Measurements from ENCODE around the gene FAAH.
"Not testable (repeated sequence)": the region's sequence is repeated elsewhere in the genome, so short reads cannot be mapped to it uniquely, and the experiment has no call there.

The FAAH gene

DNA sequence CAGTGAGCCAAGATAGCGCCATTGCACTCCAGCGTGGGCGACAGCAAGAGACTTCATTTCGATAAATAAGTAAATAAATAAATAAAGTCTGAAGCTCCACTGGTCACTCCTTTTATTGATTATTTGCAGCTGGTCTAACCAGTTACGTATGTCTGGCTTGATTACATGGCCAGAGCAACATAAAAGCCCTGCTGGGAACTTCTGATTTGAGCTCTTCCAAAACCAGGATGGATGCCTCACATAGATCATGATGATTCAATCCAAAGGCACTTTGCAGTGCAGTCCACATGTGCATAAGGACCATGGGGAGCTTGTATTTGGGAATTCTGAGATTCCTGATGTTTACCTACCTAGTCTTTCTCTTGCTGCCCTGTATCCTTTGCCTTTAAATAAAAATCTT, 29.5 kb upstream of the FAAH start:
- no peak for DNase-seq (ENCODE audit: low read depth in 1 of 2, low spot score in 1 of 2)
- TF ChIP-seq, protein P1, sequence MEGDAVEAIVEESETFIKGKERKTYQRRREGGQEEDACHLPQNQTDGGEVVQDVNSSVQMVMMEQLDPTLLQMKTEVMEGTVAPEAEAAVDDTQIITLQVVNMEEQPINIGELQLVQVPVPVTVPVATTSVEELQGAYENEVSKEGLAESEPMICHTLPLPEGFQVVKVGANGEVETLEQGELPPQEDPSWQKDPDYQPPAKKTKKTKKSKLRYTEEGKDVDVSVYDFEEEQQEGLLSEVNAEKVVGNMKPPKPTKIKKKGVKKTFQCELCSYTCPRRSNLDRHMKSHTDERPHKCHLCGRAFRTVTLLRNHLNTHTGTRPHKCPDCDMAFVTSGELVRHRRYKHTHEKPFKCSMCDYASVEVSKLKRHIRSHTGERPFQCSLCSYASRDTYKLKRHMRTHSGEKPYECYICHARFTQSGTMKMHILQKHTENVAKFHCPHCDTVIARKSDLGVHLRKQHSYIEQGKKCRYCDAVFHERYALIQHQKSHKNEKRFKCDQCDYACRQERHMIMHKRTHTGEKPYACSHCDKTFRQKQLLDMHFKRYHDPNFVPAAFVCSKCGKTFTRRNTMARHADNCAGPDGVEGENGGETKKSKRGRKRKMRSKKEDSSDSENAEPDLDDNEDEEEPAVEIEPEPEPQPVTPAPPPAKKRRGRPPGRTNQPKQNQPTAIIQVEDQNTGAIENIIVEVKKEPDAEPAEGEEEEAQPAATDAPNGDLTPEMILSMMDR (IDR thresholded peaks at IDR 0.05; ENCODE audit: insufficient read depth, low read length), result no peak
- no peak for TF ChIP-seq GABPA (IDR thresholded peaks at IDR 0.05; ENCODE audit: low read depth)
- no peak for TF ChIP-seq POLR2AphosphoS5 (IDR thresholded peaks at IDR 0.05; ENCODE audit: low read depth)
- TF ChIP-seq, protein P2, sequence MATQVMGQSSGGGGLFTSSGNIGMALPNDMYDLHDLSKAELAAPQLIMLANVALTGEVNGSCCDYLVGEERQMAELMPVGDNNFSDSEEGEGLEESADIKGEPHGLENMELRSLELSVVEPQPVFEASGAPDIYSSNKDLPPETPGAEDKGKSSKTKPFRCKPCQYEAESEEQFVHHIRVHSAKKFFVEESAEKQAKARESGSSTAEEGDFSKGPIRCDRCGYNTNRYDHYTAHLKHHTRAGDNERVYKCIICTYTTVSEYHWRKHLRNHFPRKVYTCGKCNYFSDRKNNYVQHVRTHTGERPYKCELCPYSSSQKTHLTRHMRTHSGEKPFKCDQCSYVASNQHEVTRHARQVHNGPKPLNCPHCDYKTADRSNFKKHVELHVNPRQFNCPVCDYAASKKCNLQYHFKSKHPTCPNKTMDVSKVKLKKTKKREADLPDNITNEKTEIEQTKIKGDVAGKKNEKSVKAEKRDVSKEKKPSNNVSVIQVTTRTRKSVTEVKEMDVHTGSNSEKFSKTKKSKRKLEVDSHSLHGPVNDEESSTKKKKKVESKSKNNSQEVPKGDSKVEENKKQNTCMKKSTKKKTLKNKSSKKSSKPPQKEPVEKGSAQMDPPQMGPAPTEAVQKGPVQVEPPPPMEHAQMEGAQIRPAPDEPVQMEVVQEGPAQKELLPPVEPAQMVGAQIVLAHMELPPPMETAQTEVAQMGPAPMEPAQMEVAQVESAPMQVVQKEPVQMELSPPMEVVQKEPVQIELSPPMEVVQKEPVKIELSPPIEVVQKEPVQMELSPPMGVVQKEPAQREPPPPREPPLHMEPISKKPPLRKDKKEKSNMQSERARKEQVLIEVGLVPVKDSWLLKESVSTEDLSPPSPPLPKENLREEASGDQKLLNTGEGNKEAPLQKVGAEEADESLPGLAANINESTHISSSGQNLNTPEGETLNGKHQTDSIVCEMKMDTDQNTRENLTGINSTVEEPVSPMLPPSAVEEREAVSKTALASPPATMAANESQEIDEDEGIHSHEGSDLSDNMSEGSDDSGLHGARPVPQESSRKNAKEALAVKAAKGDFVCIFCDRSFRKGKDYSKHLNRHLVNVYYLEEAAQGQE (IDR thresholded peaks at IDR 0.05; ENCODE audit: insufficient replicate concordance, low read depth), result no peak
- TF ChIP-seq SPI1 (IDR thresholded peaks at IDR 0.05; ENCODE audit: borderline replicate concordance, low read depth), result no peak
- H3K27me3 ChIP-seq (ENCODE audit: insufficient read depth, poor library complexity, severe bottlenecking), result no peaks in the 10 kb centered on the region

DNA sequence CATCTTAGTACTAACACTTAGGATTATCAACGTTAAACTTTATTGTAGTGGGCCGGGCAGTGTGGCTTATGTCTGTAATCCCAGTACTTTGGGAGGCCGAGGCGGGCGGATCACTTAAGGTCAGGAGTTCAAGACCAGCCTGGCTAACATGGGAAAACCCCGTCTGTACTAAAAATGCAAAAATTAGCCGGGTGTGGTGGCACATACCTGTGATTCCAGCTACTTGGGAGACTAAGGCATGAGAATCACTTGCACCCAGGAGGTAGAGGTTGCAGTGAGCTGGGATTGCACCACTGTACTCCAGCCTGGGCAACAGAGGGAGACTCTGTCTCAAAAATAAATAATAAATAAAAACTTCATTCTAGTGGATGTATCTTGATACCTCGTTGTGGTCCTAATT, 28.3 kb upstream of the FAAH start:
- H3K4me3 ChIP-seq (replicated peaks; ENCODE audit: insufficient read depth, low read length); H3K27me3 ChIP-seq (ENCODE audit: insufficient read depth, poor library complexity, severe bottlenecking); H3K27ac ChIP-seq (replicated peaks); DNase-seq (ENCODE audit: low read depth in 1 of 2, low spot score in 1 of 2): not testable (repeated sequence)

More for the DNA sequence above, 29.5 kb upstream of the FAAH start:
- no peak overlapping the region for H3K27ac ChIP-seq (replicated peaks)
- no peak overlapping the region for H3K4me3 ChIP-seq (replicated peaks; ENCODE audit: insufficient read depth, low read length)

DNA sequence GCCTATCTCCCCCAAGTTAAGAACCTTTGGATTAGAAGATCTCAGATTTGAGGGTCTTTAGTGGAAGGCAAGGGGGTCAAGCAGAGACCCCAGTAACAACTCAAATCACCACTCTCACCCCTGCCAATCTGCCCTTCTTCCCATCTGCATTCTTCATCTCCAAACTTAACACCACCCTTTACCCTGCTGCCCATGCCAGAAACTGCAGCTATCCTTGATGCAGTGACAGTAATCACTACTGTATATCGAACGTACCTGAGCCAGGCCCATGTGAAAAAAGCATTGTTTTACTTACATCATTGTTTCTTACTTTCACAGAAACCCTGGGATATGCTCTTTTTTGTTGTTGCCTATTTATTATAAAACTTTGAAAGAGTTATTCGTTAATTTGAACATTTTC, 27.0 kb upstream of the FAAH start:
- no peak overlapping the region for H3K4me3 ChIP-seq (replicated peaks; ENCODE audit: insufficient read depth, low read length)
- TF ChIP-seq POLR2AphosphoS5 (IDR thresholded peaks at IDR 0.05; ENCODE audit: low read depth) (no peak), SPI1 (IDR thresholded peaks at IDR 0.05; ENCODE audit: borderline replicate concordance, low read depth) (no peak), GABPA (IDR thresholded peaks at IDR 0.05; ENCODE audit: low read depth) (no peak)
- TF ChIP-seq, protein P2 (IDR thresholded peaks at IDR 0.05; ENCODE audit: insufficient replicate concordance, low read depth), result no peak
- TF ChIP-seq, protein P1 (IDR thresholded peaks at IDR 0.05; ENCODE audit: insufficient read depth, low read length), result no peak

DNA sequence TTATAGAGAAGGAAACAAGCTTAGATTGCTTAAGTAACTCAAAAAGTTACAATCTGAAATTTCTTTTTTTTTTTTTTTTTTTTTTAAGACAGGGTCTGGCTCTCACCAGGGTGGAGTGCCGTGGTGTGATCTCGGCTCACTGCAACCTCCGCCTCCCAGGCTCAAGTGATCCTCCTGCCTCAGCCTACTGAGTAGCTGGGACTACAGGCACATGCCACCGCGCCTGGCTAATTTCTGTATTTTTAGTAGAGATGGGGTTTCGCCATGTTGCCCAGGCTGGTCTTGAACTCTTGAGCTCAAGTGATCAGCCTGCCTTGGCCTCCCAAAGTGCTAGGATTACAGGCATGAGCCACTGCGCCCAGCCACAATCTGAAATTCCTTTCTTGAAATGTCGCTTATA, 26.4 kb upstream of the FAAH start:
- not testable (repeated sequence) for H3K4me3 ChIP-seq (replicated peaks; ENCODE audit: insufficient read depth, low read length); H3K27ac ChIP-seq (replicated peaks); DNase-seq (ENCODE audit: low read depth in 1 of 2, low spot score in 1 of 2)

More for the DNA sequence above, 27.0 kb upstream of the FAAH start:
- DNase-seq (ENCODE audit: low read depth in 1 of 2, low spot score in 1 of 2), result no peak
- Histone ChIP-seq H3K27ac (replicated peaks) (no peak overlapping the region), H3K27me3 (ENCODE audit: insufficient read depth, poor library complexity, severe bottlenecking) (no peaks in the 10 kb centered on the region)

DNA sequence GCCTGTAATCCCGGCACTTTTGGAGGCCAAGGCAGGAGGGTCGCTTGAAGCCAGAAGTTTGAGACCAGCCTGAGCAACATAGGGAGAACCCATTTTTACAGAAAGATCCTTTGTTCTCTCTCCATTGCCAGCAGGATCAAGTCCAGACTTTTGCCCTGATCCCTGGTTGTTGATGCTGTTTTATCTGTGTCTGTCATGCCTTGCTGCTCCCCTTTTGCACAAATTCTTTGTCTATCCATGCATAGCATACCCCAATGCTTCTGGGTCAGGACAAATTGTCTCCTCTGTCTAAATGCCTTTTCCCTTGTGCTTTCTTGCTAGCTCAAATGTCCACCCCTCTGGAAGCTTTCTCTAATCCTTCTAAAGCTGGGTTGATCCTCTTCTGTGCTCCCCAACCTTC, 25.3 kb upstream of the FAAH start:
- DNase-seq (ENCODE audit: low read depth in 1 of 2, low spot score in 1 of 2), result no peak
- Histone ChIP-seq H3K27ac (replicated peaks) (no peak overlapping the region), H3K27me3 (ENCODE audit: insufficient read depth, poor library complexity, severe bottlenecking) (no peaks in the 10 kb centered on the region), H3K4me3 (replicated peaks; ENCODE audit: insufficient read depth, low read length) (no peak overlapping the region)
- TF ChIP-seq, protein P1 (IDR thresholded peaks at IDR 0.05; ENCODE audit: insufficient read depth, low read length), result no peak
- no peak for TF ChIP-seq SPI1 (IDR thresholded peaks at IDR 0.05; ENCODE audit: borderline replicate concordance, low read depth)

More for the DNA sequence above, 26.4 kb upstream of the FAAH start:
- not testable (repeated sequence) for H3K27me3 ChIP-seq (ENCODE audit: insufficient read depth, poor library complexity, severe bottlenecking)

All from HL-60 (cell line).